ENCODE data around the gene COL19A1. TPM values are rescaled to one million over a fixed set of nuclear protein-coding genes. Genes with fewer than 3 reads are reported as not detected.

COL19A1 gene
- total RNA-seq, 2 donors from 2014 or later, result 0.07 TPM; not detected in 1

DNA sequence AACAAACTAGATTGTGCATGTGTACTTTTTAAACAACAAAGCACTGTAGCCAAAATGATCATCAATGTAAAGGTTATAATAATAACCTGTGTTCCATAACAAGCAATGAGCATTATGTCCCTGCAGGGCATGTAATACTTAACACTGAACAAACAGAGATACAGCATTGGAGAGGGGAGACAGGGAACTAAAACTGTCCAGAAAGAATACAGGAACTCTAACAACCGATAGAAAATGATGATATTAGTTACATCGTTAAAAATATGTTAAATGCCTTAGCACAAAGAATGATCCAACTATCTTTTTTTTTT is 356.0 kb downstream of the COL19A1 start:
- DNase-seq (ENCODE audit: low spot score) (no peak), ATAC-seq (ENCODE audit: insufficient number of reproducible peaks, low FRiP score, low read depth) (no peak)
- H3K36me3 ChIP-seq, result no peaks in the 10 kb centered on the region
- H3K27me3 ChIP-seq (replicated peaks; ENCODE audit: insufficient read depth), result no peaks in the 10 kb centered on the region
- H3K9me3 ChIP-seq, result no peaks in the 10 kb centered on the region
- TF ChIP-seq, protein P1, sequence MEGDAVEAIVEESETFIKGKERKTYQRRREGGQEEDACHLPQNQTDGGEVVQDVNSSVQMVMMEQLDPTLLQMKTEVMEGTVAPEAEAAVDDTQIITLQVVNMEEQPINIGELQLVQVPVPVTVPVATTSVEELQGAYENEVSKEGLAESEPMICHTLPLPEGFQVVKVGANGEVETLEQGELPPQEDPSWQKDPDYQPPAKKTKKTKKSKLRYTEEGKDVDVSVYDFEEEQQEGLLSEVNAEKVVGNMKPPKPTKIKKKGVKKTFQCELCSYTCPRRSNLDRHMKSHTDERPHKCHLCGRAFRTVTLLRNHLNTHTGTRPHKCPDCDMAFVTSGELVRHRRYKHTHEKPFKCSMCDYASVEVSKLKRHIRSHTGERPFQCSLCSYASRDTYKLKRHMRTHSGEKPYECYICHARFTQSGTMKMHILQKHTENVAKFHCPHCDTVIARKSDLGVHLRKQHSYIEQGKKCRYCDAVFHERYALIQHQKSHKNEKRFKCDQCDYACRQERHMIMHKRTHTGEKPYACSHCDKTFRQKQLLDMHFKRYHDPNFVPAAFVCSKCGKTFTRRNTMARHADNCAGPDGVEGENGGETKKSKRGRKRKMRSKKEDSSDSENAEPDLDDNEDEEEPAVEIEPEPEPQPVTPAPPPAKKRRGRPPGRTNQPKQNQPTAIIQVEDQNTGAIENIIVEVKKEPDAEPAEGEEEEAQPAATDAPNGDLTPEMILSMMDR (IDR thresholded peaks at IDR 0.05), result no peak
- H3K4me1 ChIP-seq (ENCODE audit: control insufficient read depth in 1 of 2, low read depth in 2 of 2), result no peaks in the 10 kb centered on the region
- H3K27ac ChIP-seq, result no peak overlapping the region
- H3K4me3 ChIP-seq, result no peak overlapping the region

- DNase-seq (ENCODE audit: low spot score) (no peak), ATAC-seq (ENCODE audit: insufficient number of reproducible peaks, low FRiP score, low read depth) (no peak)
- no peak overlapping the region for H3K27ac ChIP-seq
- no peaks in the 10 kb centered on the region for H3K36me3 ChIP-seq
- no peaks in the 10 kb centered on the region for H3K27me3 ChIP-seq (replicated peaks; ENCODE audit: insufficient read depth)
- TF ChIP-seq, protein P1 (IDR thresholded peaks at IDR 0.05), result no peak
- H3K4me3 ChIP-seq, result no peak overlapping the region
- H3K9me3 ChIP-seq, result no peaks in the 10 kb centered on the region
- H3K4me1 ChIP-seq (ENCODE audit: control insufficient read depth in 1 of 2, low read depth in 2 of 2), result no peaks in the 10 kb centered on the region
These were observed 358.7 kb downstream of the COL19A1 start for GRCh38 chr6:70225055-70225454.

GRCh38 chr6:70231311-70231710 is 365.0 kb downstream of the COL19A1 start:
- Histone ChIP-seq H3K4me3 (no peak overlapping the region), H3K36me3 (no peaks in the 10 kb centered on the region), H3K4me1 (ENCODE audit: control insufficient read depth in 1 of 2, low read depth in 2 of 2) (no peaks in the 10 kb centered on the region), H3K9me3 (no peaks in the 10 kb centered on the region), H3K27me3 (replicated peaks; ENCODE audit: insufficient read depth) (no peaks in the 10 kb centered on the region), H3K27ac (no peak overlapping the region)
- ATAC-seq (ENCODE audit: insufficient number of reproducible peaks, low FRiP score, low read depth) (no peak), DNase-seq (ENCODE audit: low spot score) (no peak)
- TF ChIP-seq, protein P1 (IDR thresholded peaks at IDR 0.05), result no peak

- no peaks in the 10 kb centered on the region for H3K36me3 ChIP-seq
- H3K4me3 ChIP-seq, result no peak overlapping the region
- TF ChIP-seq, protein P1 (IDR thresholded peaks at IDR 0.05), result no peak
- H3K9me3 ChIP-seq, result no peaks in the 10 kb centered on the region
- no peaks in the 10 kb centered on the region for H3K4me1 ChIP-seq (ENCODE audit: control insufficient read depth in 1 of 2, low read depth in 2 of 2)
- ATAC-seq (ENCODE audit: insufficient number of reproducible peaks, low FRiP score, low read depth) (no peak), DNase-seq (ENCODE audit: low spot score) (no peak)
- H3K27ac ChIP-seq, result no peak overlapping the region
- no peaks in the 10 kb centered on the region for H3K27me3 ChIP-seq (replicated peaks; ENCODE audit: insufficient read depth)
These were observed 368.3 kb downstream of the COL19A1 start for GRCh38 chr6:70234561-70235236.

- no peak overlapping the region for H3K27ac ChIP-seq
- H3K4me3 ChIP-seq, result no peak overlapping the region
- no peaks in the 10 kb centered on the region for H3K4me1 ChIP-seq (ENCODE audit: control insufficient read depth in 1 of 2, low read depth in 2 of 2)
- no peaks in the 10 kb centered on the region for H3K9me3 ChIP-seq
- TF ChIP-seq, protein P1 (IDR thresholded peaks at IDR 0.05), result no peak
- H3K27me3 ChIP-seq (replicated peaks; ENCODE audit: insufficient read depth), result no peaks in the 10 kb centered on the region
- no peaks in the 10 kb centered on the region for H3K36me3 ChIP-seq
- ATAC-seq (ENCODE audit: insufficient number of reproducible peaks, low FRiP score, low read depth), result no peak
- no peak for DNase-seq (ENCODE audit: low spot score)
These were observed 370.0 kb downstream of the COL19A1 start for GRCh38 chr6:70236343-70236742.

Measured in thoracic aorta (tissue), 2 donors.